Endodermal cell (in vitro differentiated cells): ENCODE results near the gene SAMHD1. TPM values are rescaled to one million over a fixed set of nuclear protein-coding genes. Genes with fewer than 3 reads are reported as not detected.
A peak's percentile ranks its signal among the peaks of the same experiment; 100 is the strongest.

Experiments used
- DNase-seq: peaks from one replicate; pipeline ENCODE4 v3.0.0-alpha.2; 2017
- H3K27ac ChIP-seq: 2 replicates; pipeline ENCODE4 v1.5.1; 2013; ENCODE audit warnings: mild to moderate bottlenecking, low read depth, low read length, moderate library complexity
- H3K27me3 ChIP-seq: 2 replicates; pipeline ENCODE4 v1.6.1; 2013; ENCODE audit warnings: mild to moderate bottlenecking, low read length, moderate library complexity; ENCODE audit not compliant: insufficient read depth, control insufficient read depth, poor library complexity, severe bottlenecking
- H3K36me3 ChIP-seq: 2 replicates; pipeline ENCODE4 v1.7.0; 2013; ENCODE audit warnings: mild to moderate bottlenecking, low read length, moderate library complexity; ENCODE audit not compliant: control insufficient read depth, insufficient read depth
- H3K4me1 ChIP-seq: one replicate; pipeline ENCODE4 v1.7.0; 2013; ENCODE audit warnings: low read length; ENCODE audit not compliant: control insufficient read depth, insufficient read depth
- H3K4me3 ChIP-seq: 2 replicates; pipeline ENCODE4 v1.5.1; 2013; ENCODE audit warnings: mild to moderate bottlenecking, low read length, moderate library complexity
- H3K9ac ChIP-seq: 2 replicates; pipeline ENCODE4 v1.6.1; 2013; ENCODE audit warnings: mild to moderate bottlenecking, low read length, moderate library complexity; ENCODE audit not compliant: poor library complexity, severe bottlenecking; ENCODE audit errors: extremely low read depth
- H3K9me3 ChIP-seq: 2 replicates; pipeline ENCODE4 v1.6.1; 2013; ENCODE audit warnings: mild to moderate bottlenecking, low read length, moderate library complexity; ENCODE audit not compliant: control insufficient read depth
- H3K27ac Mint-ChIP-seq: 2 replicates; pipeline ENCODE4 v1.8.0; 2020; ENCODE audit warnings: mixed read lengths
- H3K27me3 Mint-ChIP-seq: 2 replicates; pipeline ENCODE4 v1.8.0; 2021; ENCODE audit warnings: mild to moderate bottlenecking, mixed read lengths; ENCODE audit not compliant: insufficient read depth
- H3K36me3 Mint-ChIP-seq: 2 replicates; pipeline ENCODE4 v1.8.0; 2020; ENCODE audit warnings: low read depth, mixed read lengths
- H3K4me1 Mint-ChIP-seq: 2 replicates; pipeline ENCODE4 v1.8.0; 2020; ENCODE audit warnings: mixed read lengths
- H3K4me3 Mint-ChIP-seq: 2 replicates; pipeline ENCODE4 v1.8.0; 2020; ENCODE audit warnings: mild to moderate bottlenecking, moderate library complexity, mixed read lengths
- H3K9me3 Mint-ChIP-seq: 2 replicates; pipeline ENCODE4 v1.8.0; 2020; ENCODE audit warnings: mild to moderate bottlenecking, mixed read lengths
- WGBS, 2 experiments: methylation state at CpG; one replicate each; pipeline versions ENCODE4 v1.1.5 to v1.1.7; 2013; ENCODE audit warnings: missing lambda C conversion rate in 2 of 2, mixed read lengths in 1 of 2; ENCODE audit not compliant: insufficient coverage in 1 of 2, insufficient read length in 1 of 2; 5-methylcytosine and 5-hydroxymethylcytosine counted together
- total RNA-seq, 2 donors: library from RNA; stranded (reverse); fragmentation: NEBNext Ultra II Directional in 1 of 2; extraction: Animal tissue kit (Norgen Biotek cat#: 25700) in 1 of 2; gene quantifications; 2 replicates in 1 of 2; 3 replicates in 1 of 2; pipeline ENCODE4 v1.2.1, GENCODE V29; 2021
- TF ChIP-seq, protein P1 (sequence below): fragments of 200-600 bp; sonication (generic); conservative IDR thresholded peaks from 2 replicates; pipeline ENCODE4 v1.5.0; 2021; ENCODE audit warnings: antibody characterized with exemption, mild to moderate bottlenecking

The SAMHD1 gene
- total RNA-seq, 2 donors from 2014 or later = 3.7 to 4.9 TPM

DNA sequence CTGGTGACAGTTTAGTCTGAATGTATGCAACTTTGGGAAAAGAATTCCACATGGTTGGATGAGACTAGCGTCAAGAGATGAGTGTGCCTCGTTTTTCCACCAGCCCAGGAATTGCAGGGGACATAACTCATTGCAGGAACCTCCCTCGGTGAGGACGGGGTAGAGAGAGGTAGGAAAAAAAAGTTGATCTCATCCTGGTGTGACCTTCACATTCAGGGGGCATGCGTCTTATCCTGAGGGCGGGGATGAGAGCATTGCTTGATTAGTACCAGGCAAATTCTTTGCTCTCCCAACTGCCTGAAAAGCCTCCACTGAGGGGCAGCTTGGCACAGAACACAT is 63.8 kb downstream of the SAMHD1 start:
- no peaks in the 10 kb centered on the region for H3K9me3 ChIP-seq
- H3K4me3 ChIP-seq = no peak overlapping the region
- no peak overlapping the region for H3K27ac ChIP-seq
- H3K9me3 Mint-ChIP-seq = no peaks in the 10 kb centered on the region
- TF ChIP-seq, protein P1, sequence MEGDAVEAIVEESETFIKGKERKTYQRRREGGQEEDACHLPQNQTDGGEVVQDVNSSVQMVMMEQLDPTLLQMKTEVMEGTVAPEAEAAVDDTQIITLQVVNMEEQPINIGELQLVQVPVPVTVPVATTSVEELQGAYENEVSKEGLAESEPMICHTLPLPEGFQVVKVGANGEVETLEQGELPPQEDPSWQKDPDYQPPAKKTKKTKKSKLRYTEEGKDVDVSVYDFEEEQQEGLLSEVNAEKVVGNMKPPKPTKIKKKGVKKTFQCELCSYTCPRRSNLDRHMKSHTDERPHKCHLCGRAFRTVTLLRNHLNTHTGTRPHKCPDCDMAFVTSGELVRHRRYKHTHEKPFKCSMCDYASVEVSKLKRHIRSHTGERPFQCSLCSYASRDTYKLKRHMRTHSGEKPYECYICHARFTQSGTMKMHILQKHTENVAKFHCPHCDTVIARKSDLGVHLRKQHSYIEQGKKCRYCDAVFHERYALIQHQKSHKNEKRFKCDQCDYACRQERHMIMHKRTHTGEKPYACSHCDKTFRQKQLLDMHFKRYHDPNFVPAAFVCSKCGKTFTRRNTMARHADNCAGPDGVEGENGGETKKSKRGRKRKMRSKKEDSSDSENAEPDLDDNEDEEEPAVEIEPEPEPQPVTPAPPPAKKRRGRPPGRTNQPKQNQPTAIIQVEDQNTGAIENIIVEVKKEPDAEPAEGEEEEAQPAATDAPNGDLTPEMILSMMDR = no peak
- no peaks in the 10 kb centered on the region for H3K36me3 ChIP-seq
- DNase-seq = peak; percentile 55
- WGBS, 2 experiments = 72 to 81% methylated on average over 6 of the region's 6 CpGs
- no peaks in the 10 kb centered on the region for H3K4me1 ChIP-seq
- no peak overlapping the region for H3K27ac Mint-ChIP-seq
- no peaks in the 10 kb centered on the region for H3K27me3 Mint-ChIP-seq
- no peaks in the 10 kb centered on the region for H3K27me3 ChIP-seq
- peaks cover 15% of the 10 kb centered on the region for H3K4me1 Mint-ChIP-seq
- no peak overlapping the region for H3K4me3 Mint-ChIP-seq
- no peak overlapping the region for H3K9ac ChIP-seq
- H3K36me3 Mint-ChIP-seq = no peaks in the 10 kb centered on the region

DNA sequence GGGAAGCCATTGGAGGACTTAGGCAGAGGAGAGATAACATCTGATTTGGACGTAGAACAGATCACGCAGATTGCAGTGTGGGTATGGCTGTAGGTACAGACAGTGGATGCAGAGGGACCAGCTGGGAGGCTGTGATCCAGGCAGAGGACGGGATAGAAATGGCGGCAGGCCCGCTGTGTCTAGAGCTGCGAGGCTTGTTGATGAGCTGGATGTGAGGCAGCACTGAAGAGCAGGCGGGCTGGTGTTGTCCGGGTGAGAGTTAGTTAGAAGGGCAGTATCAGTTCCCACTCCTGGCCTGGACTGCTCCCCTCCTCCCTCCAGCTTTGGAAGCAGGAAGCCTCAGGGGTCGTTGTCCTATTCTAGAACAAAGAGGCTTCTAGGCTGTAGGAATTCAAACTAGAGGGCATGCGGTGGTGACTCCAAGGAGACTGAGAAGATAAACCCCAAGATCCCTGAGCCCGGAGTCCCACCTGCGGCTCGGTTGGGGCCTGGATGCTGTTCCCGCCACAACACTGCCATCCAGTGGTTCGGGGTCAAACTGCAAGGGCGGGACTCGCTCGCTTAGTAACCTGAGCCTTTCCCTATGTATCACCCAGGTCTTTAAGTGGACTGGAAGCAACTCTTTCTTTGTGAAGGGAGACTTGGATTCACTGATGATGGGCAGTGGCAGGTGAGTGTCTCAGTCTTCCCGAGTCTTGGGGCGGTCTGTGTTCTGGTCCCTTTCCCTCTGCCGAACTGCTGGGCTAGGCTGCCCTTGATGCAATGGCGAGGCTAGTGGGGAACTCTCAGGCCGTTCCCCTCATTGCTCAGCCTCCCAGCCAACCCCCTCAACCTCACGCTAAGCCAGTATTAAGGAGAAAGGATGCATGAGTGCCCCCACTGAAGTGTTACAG is 64.4 kb downstream of the SAMHD1 start:
- no peaks in the 10 kb centered on the region for H3K36me3 ChIP-seq
- Mint-ChIP-seq H3K27ac (peak overlapping the region; percentile 78), H3K9me3 (no peaks in the 10 kb centered on the region), H3K4me3 (no peak overlapping the region), H3K4me1 (peaks cover 15% of the 10 kb centered on the region), H3K27me3 (no peaks in the 10 kb centered on the region), H3K36me3 (no peaks in the 10 kb centered on the region)
- H3K27ac ChIP-seq = no peak overlapping the region
- H3K4me3 ChIP-seq = no peak overlapping the region
- WGBS, 2 experiments = 31 to 38% methylated on average over 17 to 24 of the region's 24 CpGs
- H3K9me3 ChIP-seq = no peaks in the 10 kb centered on the region
- H3K4me1 ChIP-seq = no peaks in the 10 kb centered on the region
- no peaks in the 10 kb centered on the region for H3K27me3 ChIP-seq
- H3K9ac ChIP-seq = no peak overlapping the region
- TF ChIP-seq, protein P1 = peak; percentile 96
- peak; percentile 98 for DNase-seq

DNA sequence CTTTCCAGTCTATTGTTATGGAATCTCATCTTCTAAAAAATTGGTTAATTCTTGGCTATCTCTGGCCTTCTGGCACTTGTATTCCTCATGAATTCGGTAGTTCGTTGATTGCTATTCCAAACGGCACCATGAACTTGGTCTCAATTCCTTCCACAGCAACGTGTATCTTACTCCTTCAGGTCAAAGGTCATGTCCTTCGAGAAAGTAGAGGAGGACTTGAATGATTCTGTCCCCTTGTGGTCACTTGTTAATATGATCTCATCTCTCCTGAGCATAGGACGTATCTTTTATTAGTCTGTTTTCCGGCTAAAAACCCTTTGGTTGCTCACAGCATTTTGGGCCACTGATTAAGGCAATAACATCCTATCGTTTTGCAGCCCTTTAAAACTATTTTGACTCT is 66.2 kb downstream of the SAMHD1 start:
- Mint-ChIP-seq H3K4me1 (peaks cover 15% of the 10 kb centered on the region), H3K27ac (no peak overlapping the region), H3K4me3 (no peak overlapping the region), H3K27me3 (no peaks in the 10 kb centered on the region), H3K9me3 (no peaks in the 10 kb centered on the region), H3K36me3 (no peaks in the 10 kb centered on the region)
- H3K36me3 ChIP-seq = no peaks in the 10 kb centered on the region
- no peak overlapping the region for H3K27ac ChIP-seq
- 72 to 86% methylated on average over 7 to 8 of the region's 8 CpGs for WGBS, 2 experiments
- no peak overlapping the region for H3K4me3 ChIP-seq
- no peak overlapping the region for H3K9ac ChIP-seq
- no peaks in the 10 kb centered on the region for H3K27me3 ChIP-seq
- H3K4me1 ChIP-seq = no peaks in the 10 kb centered on the region
- TF ChIP-seq, protein P1 = peak; percentile 65
- DNase-seq = no peak
- H3K9me3 ChIP-seq = no peaks in the 10 kb centered on the region
